Measurements from ENCODE around the gene ZMYND15.

DNA sequence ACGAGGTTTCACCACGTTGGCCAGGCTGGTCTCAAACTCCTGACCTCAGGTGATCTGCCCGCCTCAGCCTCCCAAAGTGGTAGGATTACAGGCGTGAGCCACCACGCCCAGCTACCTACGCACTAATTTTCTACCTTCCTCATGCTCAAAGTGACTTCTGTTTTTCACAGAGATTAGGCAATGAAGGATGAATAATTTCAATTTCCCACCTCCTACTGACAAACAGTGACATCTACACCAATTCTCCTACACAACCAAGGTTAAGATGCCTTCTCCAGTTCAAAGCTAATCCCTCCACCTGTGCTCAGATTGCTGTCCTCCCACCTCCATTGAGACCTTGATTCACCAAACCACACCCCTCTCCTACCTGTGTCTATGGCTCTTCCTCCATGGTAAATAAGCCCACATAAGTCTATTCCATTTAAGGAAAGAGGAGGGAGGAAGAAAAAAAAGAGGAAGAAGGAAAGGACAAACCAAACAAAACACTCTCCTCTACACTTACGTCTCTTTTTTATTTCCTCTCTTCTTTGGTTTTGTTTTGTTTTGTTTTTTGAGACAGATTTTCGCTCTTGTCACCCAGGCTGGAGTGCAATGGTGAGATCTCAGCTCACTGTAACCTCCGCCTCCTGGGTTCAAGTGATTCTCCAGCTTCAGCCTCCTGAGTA, 13.9 kb upstream of the ZMYND15 start:
- no peak for TF ChIP-seq REST (IDR thresholded peaks at IDR 0.05; ENCODE audit: borderline replicate concordance in 1 of 2, low read depth in 1 of 2, low read length in 2 of 2)
- TF ChIP-seq, protein P1, sequence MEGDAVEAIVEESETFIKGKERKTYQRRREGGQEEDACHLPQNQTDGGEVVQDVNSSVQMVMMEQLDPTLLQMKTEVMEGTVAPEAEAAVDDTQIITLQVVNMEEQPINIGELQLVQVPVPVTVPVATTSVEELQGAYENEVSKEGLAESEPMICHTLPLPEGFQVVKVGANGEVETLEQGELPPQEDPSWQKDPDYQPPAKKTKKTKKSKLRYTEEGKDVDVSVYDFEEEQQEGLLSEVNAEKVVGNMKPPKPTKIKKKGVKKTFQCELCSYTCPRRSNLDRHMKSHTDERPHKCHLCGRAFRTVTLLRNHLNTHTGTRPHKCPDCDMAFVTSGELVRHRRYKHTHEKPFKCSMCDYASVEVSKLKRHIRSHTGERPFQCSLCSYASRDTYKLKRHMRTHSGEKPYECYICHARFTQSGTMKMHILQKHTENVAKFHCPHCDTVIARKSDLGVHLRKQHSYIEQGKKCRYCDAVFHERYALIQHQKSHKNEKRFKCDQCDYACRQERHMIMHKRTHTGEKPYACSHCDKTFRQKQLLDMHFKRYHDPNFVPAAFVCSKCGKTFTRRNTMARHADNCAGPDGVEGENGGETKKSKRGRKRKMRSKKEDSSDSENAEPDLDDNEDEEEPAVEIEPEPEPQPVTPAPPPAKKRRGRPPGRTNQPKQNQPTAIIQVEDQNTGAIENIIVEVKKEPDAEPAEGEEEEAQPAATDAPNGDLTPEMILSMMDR (CRISPR knock-in tag; IDR thresholded peaks at IDR 0.05) = no peak
- no peak for TF ChIP-seq FOXA3 (CRISPR knock-in tag; IDR thresholded peaks at IDR 0.05)
- no peak for TF ChIP-seq ZBTB1 (CRISPR knock-in tag; IDR thresholded peaks at IDR 0.05; ENCODE audit: borderline replicate concordance)
- no peak for TF ChIP-seq SRSF4 (IDR thresholded peaks at IDR 0.05; ENCODE audit: low read depth, low read length, poor library complexity, severe bottlenecking)
- TF ChIP-seq ZNF790 (CRISPR knock-in tag; IDR thresholded peaks at IDR 0.05; ENCODE audit: borderline replicate concordance) = no peak
- TF ChIP-seq ZNF24 (IDR thresholded peaks at IDR 0.05) = no peak
- TF ChIP-seq ZNF10 (CRISPR knock-in tag; IDR thresholded peaks at IDR 0.05; ENCODE audit: borderline replicate concordance, low read depth) = no peak
- TF ChIP-seq EZH2 (conservative IDR thresholded peaks at IDR 0.05; ENCODE audit: low read depth, low read length) = no peak
- no peak for TF ChIP-seq RXRB (CRISPR knock-in tag; IDR thresholded peaks at IDR 0.05; ENCODE audit: borderline replicate concordance)
- no peak for TF ChIP-seq HOXA3 (CRISPR knock-in tag; IDR thresholded peaks at IDR 0.05)
